Body of pancreas (tissue), 4 donors: ENCODE results near the gene CFAP299. TPM values are rescaled to one million over a fixed set of nuclear protein-coding genes. Genes with fewer than 3 reads are reported as not detected.

Experiments
- ATAC-seq: fragments of 150-250 bp; one replicate; pipeline ENCODE4 v1.9.1; 2016
- DNase-seq, 4 donors: peaks; one replicate each; pipeline ENCODE4 v3.0.0-alpha.2; 2019
- H3K27ac ChIP-seq, 4 donors: fragments of 200-600 bp; sonication (generic); 1 replicate in 3 of 4; 2 replicates in 1 of 4; pipeline versions ENCODE4 v1.5.1 to v1.6.1; 2016 to 2019; ENCODE audit warnings: mild to moderate bottlenecking in 1 of 4, mixed read lengths in 1 of 4, moderate library complexity in 1 of 4
- H3K27me3 ChIP-seq, 2 donors: fragments of 200-600 bp; sonication (generic); one replicate each; pipeline ENCODE4 v1.6.0; 2016; ENCODE audit warnings: mild to moderate bottlenecking in 1 of 2
- H3K36me3 ChIP-seq, 2 donors: fragments of 200-600 bp; sonication (generic); replicated peaks in 1 of 2; 2 replicates each; pipeline ENCODE4 v1.5.1; 2016; ENCODE audit warnings: low read depth in 2 of 2; ENCODE audit not compliant: insufficient read depth in 1 of 2
- H3K4me1 ChIP-seq: fragments of 200-600 bp; sonication (generic); one replicate; pipeline ENCODE4 v1.6.0; 2016
- H3K4me3 ChIP-seq, 2 donors: fragments of 200-600 bp; sonication (generic); 1 replicate in 1 of 2; 2 replicates in 1 of 2; pipeline ENCODE4 v1.5.1; 2016 to 2019
- H3K9me3 ChIP-seq, 3 donors: fragments of 200-600 bp; sonication (generic); 1 replicate in 2 of 3; 2 replicates in 1 of 3; pipeline ENCODE4 v1.5.1; 2016
- POLR2A ChIP-seq, 3 donors: fragments of 450-650 bp; IDR thresholded peaks; one replicate each; pipeline ENCODE4 v1.6.1; 2016; ENCODE audit warnings: antibody characterized with exemption in 3 of 3, mild to moderate bottlenecking in 2 of 3
- WGBS, 2 donors: methylation state at CpG; one replicate each; pipeline ENCODE4 v1.1.5; 2017; 5-methylcytosine and 5-hydroxymethylcytosine counted together
- intact Hi-C: fragments of 100-400 bp; cut with DNase I; formaldehyde crosslinking; loops from one replicate; pipeline ENCODE4 v1.15.1; 2023
- total RNA-seq, 2 donors: library from RNA; depleted of rRNA; stranded (reverse); fragments of >200 nt; gene quantifications; one replicate each; pipeline ENCODE4 v1.1.0, GENCODE V29; 2016
- TF ChIP-seq, protein P1 (sequence below), 7 experiments: fragments of 450-650 bp in 4 of 7; fragments of 200-600 bp in 3 of 7; sonication (generic) in 3 of 7; IDR thresholded peaks; one replicate each; pipeline ENCODE4 v1.5.1; 2016 to 2019; ENCODE audit warnings: antibody characterized with exemption in 7 of 7

The CFAP299 gene
- total RNA-seq, 2 donors from 2014 or later, result not detected

DNA sequence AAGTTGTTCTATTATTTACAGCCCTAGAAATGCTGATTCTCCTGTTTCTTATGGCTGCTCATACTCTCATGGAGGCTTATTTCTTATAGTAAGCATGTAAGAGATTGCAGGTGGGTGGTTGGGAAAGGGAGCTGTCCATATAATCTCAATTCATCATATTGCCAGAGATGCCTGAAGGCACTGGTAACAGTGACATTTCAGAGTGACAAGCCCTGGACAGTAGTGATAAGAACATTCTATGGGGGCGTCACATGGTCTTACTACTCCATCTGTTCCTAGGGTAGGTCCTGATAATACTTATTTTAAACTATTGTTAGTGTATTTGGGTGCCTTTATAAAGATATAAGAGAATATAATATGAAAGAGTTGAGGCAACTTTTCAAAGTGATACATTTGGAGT, 171.5 kb downstream of the CFAP299 start:
- 32 to 46% methylated on average over 1 of the region's 1 CpG for WGBS, 2 donors
- Histone ChIP-seq H3K4me3 (no peak overlapping the region), H3K36me3 (no peaks in the 10 kb centered on the region), H3K27me3 (no peaks in the 10 kb centered on the region), H3K27ac (no peak overlapping the region), H3K4me1 (no peaks in the 10 kb centered on the region), H3K9me3 (no peaks in the 10 kb centered on the region)
- no peak for TF ChIP-seq POLR2A (IDR thresholded peaks at IDR 0.05)
- TF ChIP-seq, protein P1, sequence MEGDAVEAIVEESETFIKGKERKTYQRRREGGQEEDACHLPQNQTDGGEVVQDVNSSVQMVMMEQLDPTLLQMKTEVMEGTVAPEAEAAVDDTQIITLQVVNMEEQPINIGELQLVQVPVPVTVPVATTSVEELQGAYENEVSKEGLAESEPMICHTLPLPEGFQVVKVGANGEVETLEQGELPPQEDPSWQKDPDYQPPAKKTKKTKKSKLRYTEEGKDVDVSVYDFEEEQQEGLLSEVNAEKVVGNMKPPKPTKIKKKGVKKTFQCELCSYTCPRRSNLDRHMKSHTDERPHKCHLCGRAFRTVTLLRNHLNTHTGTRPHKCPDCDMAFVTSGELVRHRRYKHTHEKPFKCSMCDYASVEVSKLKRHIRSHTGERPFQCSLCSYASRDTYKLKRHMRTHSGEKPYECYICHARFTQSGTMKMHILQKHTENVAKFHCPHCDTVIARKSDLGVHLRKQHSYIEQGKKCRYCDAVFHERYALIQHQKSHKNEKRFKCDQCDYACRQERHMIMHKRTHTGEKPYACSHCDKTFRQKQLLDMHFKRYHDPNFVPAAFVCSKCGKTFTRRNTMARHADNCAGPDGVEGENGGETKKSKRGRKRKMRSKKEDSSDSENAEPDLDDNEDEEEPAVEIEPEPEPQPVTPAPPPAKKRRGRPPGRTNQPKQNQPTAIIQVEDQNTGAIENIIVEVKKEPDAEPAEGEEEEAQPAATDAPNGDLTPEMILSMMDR (IDR thresholded peaks at IDR 0.05), result no peak
- no peak for DNase-seq
- intact Hi-C loops, result no loop called here
- ATAC-seq, result no peak

DNA sequence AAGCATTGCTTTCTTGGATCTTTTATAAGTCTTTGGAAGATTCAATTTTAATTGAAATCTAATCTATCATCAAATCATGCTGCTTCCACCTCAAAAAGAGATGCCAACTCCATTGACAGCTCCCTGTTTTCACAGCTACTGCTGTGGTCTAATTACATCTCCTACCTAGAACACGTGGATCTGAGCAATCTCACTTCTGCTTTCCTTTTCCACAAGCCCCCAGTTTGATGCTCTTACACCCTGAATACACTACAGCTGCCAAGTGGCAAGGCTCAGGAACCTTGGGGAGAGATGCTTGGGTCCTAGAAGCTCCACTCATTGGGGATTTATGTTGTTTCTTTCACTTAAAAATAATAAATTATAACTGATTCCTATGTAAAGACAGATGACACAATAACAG, 172.0 kb downstream of the CFAP299 start:
- WGBS, 2 donors, result 31 to 40% methylated on average over 1 of the region's 1 CpG
- Histone ChIP-seq H3K27ac (no peak overlapping the region), H3K36me3 (no peaks in the 10 kb centered on the region), H3K9me3 (no peaks in the 10 kb centered on the region), H3K27me3 (no peaks in the 10 kb centered on the region), H3K4me1 (no peaks in the 10 kb centered on the region), H3K4me3 (no peak overlapping the region)
- no peak for DNase-seq
- TF ChIP-seq, protein P1 (IDR thresholded peaks at IDR 0.05), result no peak
- TF ChIP-seq POLR2A (IDR thresholded peaks at IDR 0.05), result no peak
- intact Hi-C loops, result no loop called here
- ATAC-seq, result no peak

DNA sequence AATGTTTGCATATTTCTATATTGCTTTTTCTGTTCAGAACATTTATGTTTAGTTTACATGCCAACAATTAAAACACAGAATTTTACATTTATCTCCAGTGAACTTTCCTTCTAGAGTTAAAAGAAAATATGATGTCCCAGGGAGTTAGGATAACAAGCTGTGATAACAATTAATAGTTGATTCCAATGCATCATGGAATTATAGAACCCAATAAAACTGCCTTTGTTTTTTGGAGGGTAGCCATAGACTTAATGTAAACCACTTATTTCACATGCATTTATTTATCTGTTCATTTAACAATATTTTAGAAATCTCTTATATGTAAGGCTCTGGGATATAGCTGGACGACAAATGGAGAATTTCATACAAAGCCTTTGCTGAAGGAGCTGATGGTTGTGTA, 180.0 kb downstream of the CFAP299 start:
- intact Hi-C loops, result no loop called here
- TF ChIP-seq, protein P1 (IDR thresholded peaks at IDR 0.05), result no peak
- no peak for TF ChIP-seq POLR2A (IDR thresholded peaks at IDR 0.05)
- ATAC-seq, result no peak
- no peak overlapping the region for H3K4me3 ChIP-seq
- no peak overlapping the region for H3K27ac ChIP-seq
- H3K27me3 ChIP-seq, result no peaks in the 10 kb centered on the region
- WGBS, 2 donors, result 51 to 63% methylated on average over 1 of the region's 1 CpG
- no peaks in the 10 kb centered on the region for H3K4me1 ChIP-seq
- no peaks in the 10 kb centered on the region for H3K36me3 ChIP-seq
- no peaks in the 10 kb centered on the region for H3K9me3 ChIP-seq
- DNase-seq, result no peak

DNA sequence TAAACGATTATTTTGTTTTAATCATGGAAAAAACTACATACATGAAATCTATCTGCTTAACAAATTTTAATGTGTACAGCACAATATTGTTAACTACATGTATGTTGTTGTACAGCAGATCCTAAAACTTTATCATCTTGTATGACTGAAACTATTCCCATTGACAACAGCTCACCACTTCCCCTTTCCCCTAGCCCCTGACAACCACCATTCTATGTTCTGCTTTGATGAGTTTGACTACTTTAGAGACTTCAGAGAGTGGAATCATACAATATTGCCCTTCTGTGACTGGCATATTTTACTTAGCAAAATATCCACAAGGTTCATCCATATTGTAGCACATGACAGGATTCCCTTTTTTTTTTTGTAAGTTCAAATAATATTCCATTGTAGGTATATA, 185.9 kb downstream of the CFAP299 start:
- no peak for DNase-seq

DNA sequence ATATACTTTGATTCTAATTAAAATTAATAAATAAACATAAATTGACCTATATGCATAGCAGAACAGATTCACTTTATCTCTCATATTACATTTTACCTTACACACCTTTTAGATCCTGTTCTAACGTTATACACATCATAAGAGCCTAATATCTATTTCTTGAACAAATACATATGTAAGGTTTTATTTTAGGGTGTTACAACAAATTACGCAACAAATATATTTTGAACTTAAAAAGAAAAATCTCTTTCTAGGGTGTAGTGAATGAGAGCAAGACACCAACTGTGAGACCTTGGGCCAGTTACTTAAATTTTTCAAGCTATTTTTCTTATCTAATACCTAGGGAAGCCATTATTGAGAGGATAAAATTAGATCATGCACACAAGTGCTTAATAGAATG, 191.2 kb downstream of the CFAP299 start:
- H3K36me3 ChIP-seq, result no peaks in the 10 kb centered on the region

More for the DNA sequence above, 185.9 kb downstream of the CFAP299 start:
- intact Hi-C loops, result no loop called here
- no peaks in the 10 kb centered on the region for H3K9me3 ChIP-seq
- TF ChIP-seq POLR2A (IDR thresholded peaks at IDR 0.05), result no peak
- TF ChIP-seq, protein P1 (IDR thresholded peaks at IDR 0.05), result no peak
- H3K36me3 ChIP-seq, result no peaks in the 10 kb centered on the region
- H3K27ac ChIP-seq, result no peak overlapping the region
- no peaks in the 10 kb centered on the region for H3K27me3 ChIP-seq
- no peaks in the 10 kb centered on the region for H3K4me1 ChIP-seq
- WGBS, 2 donors, result 62 to 77% methylated on average over 1 of the region's 1 CpG
- H3K4me3 ChIP-seq, result no peak overlapping the region
- ATAC-seq, result no peak

More for the DNA sequence above, 191.2 kb downstream of the CFAP299 start:
- Histone ChIP-seq H3K27me3 (no peaks in the 10 kb centered on the region), H3K27ac (no peak overlapping the region), H3K9me3 (no peaks in the 10 kb centered on the region), H3K4me1 (no peaks in the 10 kb centered on the region), H3K4me3 (no peak overlapping the region)
- 70 to 72% methylated on average over 2 of the region's 2 CpGs for WGBS, 2 donors
- DNase-seq, result no peak
- TF ChIP-seq, protein P1 (IDR thresholded peaks at IDR 0.05), result no peak
- intact Hi-C loops, result no loop called here
- ATAC-seq, result no peak
